Fibroblast of mammary gland (primary cell): Measurements from ENCODE around the gene DCDC2C.
A peak's percentile ranks its signal among the peaks of the same experiment; 100 is the strongest.

ENCODE experiments used
- DNase-seq: peaks from one replicate; pipeline ENCODE4 v3.0.0-alpha.2; 2010; ENCODE audit warnings: low read depth
- H3K4me3 ChIP-seq: 2 replicates; pipeline ENCODE4 v1.5.1; 2011; ENCODE audit warnings: low read depth, mild to moderate bottlenecking, low read length, moderate library complexity; ENCODE audit not compliant: control insufficient read depth
- TF ChIP-seq, protein P1 (sequence below): conservative IDR thresholded peaks from 2 replicates; pipeline ENCODE4 v1.5.1; 2011; ENCODE audit warnings: low read depth, low read length, inconsistent platforms; ENCODE audit not compliant: control insufficient read depth, insufficient read depth

Gene DCDC2C

DNA sequence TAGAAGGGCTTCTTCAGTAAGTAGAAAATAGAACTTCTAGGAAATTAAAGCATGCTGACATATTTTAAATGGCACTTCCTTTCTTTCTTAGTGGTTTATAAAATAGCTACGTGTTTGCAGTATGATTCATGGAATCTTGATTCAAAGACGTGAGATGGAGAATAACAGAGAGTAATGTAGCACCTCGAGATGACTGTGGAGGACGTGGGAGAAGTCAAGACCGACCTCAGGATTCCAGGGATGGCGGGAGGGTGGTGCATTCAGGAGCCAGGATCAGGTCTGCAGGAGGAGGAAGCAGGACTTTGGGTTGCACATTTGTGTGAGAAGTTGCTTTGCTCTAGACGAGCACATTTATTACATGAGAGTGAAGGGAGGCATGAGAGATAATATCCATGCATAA is 56.0 kb downstream of the DCDC2C start:
- DNase-seq: peak; percentile 27
- H3K4me3 ChIP-seq: no peak overlapping the region
- TF ChIP-seq, protein P1, sequence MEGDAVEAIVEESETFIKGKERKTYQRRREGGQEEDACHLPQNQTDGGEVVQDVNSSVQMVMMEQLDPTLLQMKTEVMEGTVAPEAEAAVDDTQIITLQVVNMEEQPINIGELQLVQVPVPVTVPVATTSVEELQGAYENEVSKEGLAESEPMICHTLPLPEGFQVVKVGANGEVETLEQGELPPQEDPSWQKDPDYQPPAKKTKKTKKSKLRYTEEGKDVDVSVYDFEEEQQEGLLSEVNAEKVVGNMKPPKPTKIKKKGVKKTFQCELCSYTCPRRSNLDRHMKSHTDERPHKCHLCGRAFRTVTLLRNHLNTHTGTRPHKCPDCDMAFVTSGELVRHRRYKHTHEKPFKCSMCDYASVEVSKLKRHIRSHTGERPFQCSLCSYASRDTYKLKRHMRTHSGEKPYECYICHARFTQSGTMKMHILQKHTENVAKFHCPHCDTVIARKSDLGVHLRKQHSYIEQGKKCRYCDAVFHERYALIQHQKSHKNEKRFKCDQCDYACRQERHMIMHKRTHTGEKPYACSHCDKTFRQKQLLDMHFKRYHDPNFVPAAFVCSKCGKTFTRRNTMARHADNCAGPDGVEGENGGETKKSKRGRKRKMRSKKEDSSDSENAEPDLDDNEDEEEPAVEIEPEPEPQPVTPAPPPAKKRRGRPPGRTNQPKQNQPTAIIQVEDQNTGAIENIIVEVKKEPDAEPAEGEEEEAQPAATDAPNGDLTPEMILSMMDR: no peak

DNA sequence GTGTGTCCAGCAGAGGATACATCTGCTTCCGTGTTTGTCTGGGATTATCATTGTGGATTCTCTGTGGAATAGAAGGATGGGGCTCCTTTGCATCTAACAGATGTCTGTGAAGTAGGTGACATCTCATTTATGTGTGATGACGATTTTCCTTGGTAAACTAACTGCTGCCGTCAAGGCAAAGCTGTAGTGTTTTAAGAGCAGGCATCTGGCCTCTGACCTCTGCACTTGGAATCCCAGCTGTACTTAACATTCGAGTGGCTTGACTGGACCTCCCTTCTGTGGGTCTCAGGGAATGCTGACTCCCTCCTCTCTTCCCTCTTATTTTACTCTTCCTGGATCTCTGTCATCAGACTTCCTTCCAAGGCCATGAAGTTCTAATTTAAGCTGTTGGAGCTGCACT is 56.4 kb downstream of the DCDC2C start:
- no peak overlapping the region for H3K4me3 ChIP-seq
- no peak for DNase-seq
- TF ChIP-seq, protein P1: no peak

DNA sequence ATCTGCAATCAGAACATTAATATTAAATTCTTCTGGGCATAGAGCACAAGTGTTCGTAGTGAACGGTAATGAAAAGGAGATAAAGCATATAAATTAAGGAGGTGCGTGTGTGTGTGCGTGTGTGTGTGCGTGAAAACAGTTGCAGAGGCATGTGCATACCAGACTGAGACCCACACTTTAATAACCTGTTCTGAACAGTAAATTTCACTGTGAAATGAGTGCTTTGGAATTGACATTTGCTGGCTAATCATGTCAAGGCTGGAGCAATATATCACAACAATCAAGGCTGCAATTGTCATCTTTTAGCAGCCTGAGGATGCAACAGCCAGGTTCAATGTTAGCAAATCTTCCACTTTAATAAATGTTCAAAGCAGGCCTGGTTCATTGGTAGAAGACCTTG is 57.9 kb downstream of the DCDC2C start:
- H3K4me3 ChIP-seq: no peak overlapping the region
- DNase-seq: no peak
- TF ChIP-seq, protein P1: no peak

DNA sequence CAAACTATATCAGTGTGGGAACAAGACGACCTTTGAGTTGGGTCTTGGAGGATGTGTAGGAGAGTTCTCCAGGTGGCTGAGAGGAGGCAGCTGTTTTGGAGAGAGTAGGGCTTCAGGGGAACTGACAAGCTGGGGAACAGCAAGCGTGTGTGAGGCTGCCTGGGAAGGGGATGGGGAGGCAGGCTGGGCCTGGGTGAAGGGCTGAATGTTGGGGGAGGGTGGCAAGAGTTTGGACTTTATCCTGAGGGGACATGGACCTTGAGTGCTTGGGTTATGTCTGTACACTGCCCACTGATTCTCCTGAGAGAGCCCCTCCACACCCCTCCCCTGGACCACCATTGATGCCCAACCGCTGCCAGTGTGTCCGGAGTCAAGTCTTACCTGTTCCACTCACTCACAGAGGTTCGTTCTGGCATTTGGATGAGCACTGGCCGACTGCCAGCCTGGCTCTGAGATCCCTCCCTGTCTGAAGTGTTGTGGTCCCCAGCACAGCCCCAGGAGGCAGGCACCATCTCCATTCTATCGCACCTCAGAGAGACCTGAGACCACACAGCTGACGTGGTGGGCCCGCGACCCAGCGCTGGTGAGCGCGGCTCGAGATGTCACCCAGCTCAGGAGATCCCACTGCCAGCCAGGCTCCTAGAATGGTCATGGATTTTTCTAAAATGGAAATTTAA is 59.5 kb downstream of the DCDC2C start:
- no peak overlapping the region for H3K4me3 ChIP-seq
- no peak for DNase-seq
- TF ChIP-seq, protein P1: no peak

DNA sequence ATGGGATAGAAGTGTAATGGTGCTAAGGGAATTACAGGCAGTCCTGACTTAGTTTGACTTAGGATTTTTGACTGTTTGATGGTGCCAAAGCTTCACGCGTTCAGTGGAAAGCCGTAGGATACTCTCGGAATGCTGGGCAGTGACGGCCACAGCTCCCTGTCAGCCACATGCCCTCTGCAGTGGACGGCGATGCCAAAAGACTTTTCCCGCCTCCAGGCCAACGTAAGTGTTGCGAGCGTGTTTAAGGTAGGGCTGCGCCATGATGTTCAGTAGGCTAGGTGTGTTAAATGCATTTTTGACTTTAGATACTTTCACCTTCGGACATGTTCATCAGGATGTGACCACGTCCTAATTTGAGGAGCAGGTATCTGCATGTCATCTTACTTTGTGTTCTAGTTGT is 63.4 kb downstream of the DCDC2C start:
- no peak overlapping the region for H3K4me3 ChIP-seq
- TF ChIP-seq, protein P1: no peak
- no peak for DNase-seq

DNA sequence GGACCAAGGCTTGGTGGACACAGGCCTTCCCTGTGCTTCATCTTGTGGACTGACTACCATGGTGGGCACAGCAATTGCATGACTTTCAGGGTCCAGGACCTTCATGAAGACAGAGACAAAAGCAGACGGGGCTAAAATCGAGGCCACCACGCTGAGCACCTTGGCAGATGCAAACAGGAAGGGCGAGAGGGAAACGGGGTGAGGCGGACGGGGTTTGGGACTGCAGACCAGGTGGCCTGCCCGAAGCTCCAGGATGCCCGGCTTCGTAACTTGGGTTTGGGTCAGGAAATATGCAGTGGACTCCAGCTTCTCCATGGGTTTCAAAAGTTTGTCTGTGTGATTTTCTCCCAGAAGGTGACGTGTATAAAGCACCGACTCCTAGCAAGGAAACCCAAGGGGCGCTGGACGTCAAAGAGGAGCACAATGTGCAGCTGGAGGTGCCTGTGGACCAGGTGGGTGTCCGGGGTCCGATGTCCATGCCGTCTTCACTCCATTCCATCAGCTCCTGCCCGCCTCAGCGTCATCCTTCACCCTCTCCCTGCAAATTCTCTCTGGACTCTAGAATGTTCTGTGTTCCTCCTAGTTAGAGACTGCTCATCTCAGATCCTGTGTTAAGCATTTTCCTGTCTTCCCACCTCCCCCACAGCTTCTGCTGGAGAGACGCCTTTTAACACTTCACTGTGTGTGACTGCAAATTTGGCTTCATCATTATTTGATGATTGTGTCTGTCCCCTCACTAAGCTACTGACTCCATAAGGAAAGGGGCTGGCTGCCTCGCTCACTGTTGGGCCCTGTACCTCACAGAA is 65.8 kb downstream of the DCDC2C start:
- TF ChIP-seq, protein P1: no peak
- DNase-seq: no peak
- no peak overlapping the region for H3K4me3 ChIP-seq
